Fibroblast of lung (primary cell): ENCODE measurements around the gene FAM13C. TPM values are rescaled to one million over a fixed set of nuclear protein-coding genes. Genes with fewer than 3 reads are reported as not detected.
"Not testable (repeated sequence)": the region's sequence is repeated elsewhere in the genome, so short reads cannot be mapped to it uniquely, and the experiment has no call there.

Experiments used
- DNase-seq, 2 donors: peaks; one replicate each; pipeline versions ENCODE4 v3.0.0 to v3.0.0-alpha.2; 2010; ENCODE audit warnings: low read depth in 2 of 2
- H2AFZ ChIP-seq: 2 replicates; pipeline ENCODE4 v1.5.1; 2012; ENCODE audit warnings: low read length, control low read depth, inconsistent platforms
- H3K27ac ChIP-seq: 2 replicates; pipeline ENCODE4 v1.5.1; 2011; ENCODE audit warnings: low read length, control low read depth; ENCODE audit not compliant: insufficient read depth
- H3K27me3 ChIP-seq: 2 replicates; pipeline ENCODE4 v1.5.1; 2011; ENCODE audit warnings: mild to moderate bottlenecking, low read length; ENCODE audit not compliant: control insufficient read depth, insufficient read depth
- H3K36me3 ChIP-seq: 2 replicates; pipeline ENCODE4 v1.5.1; 2011; ENCODE audit warnings: low read length; ENCODE audit not compliant: control insufficient read depth, insufficient read depth
- H3K4me1 ChIP-seq: 2 replicates; pipeline ENCODE4 v1.5.1; 2011; ENCODE audit warnings: low read length; ENCODE audit not compliant: control insufficient read depth, insufficient read depth; ENCODE audit errors: extremely low read depth
- H3K4me2 ChIP-seq: 2 replicates; pipeline ENCODE4 v1.5.1; 2011; ENCODE audit warnings: low read length, control low read depth; ENCODE audit not compliant: insufficient read depth; ENCODE audit errors: extremely low read depth
- H3K4me3 ChIP-seq, 4 experiments: fragments of 200-600 bp in 1 of 4; sonication (generic) in 1 of 4; replicated peaks in 1 of 4; 2 replicates each; pipeline ENCODE4 v1.5.1; 2011 to 2016; ENCODE audit warnings: low read length in 4 of 4, low read depth in 3 of 4, mild to moderate bottlenecking in 3 of 4, control low read depth in 2 of 4, inconsistent platforms in 1 of 4, mixed read lengths in 1 of 4; ENCODE audit not compliant: insufficient read depth in 1 of 4; ENCODE audit errors: control extremely low read depth in 1 of 4
- H3K79me2 ChIP-seq: 2 replicates; pipeline ENCODE4 v1.5.1; 2012; ENCODE audit warnings: mild to moderate bottlenecking, low read length, inconsistent platforms; ENCODE audit not compliant: control insufficient read depth, insufficient read depth
- H3K9ac ChIP-seq: 2 replicates; pipeline ENCODE4 v1.5.1; 2011; ENCODE audit warnings: mild to moderate bottlenecking, low read length, control low read depth; ENCODE audit not compliant: insufficient read depth
- H3K9me3 ChIP-seq: 2 replicates; pipeline ENCODE4 v1.5.1; 2012; ENCODE audit warnings: low read depth, low read length; ENCODE audit not compliant: control insufficient read depth, insufficient read depth
- H4K20me1 ChIP-seq: 2 replicates; pipeline ENCODE4 v1.5.1; 2011; ENCODE audit warnings: low read length; ENCODE audit not compliant: control insufficient read depth, insufficient read depth; ENCODE audit errors: extremely low read depth
- CTCF ChIP-seq, 2 donors: IDR thresholded peaks in 1 of 2; conservative IDR thresholded peaks in 1 of 2; 1 replicate in 1 of 2; 2 replicates in 1 of 2; pipeline ENCODE4 v1.5.1; 2011 to 2012; ENCODE audit warnings: low read length in 2 of 2, control low read depth in 1 of 2, inconsistent platforms in 1 of 2, low read depth in 1 of 2, mild to moderate bottlenecking in 1 of 2
- EZH2 ChIP-seq: IDR thresholded peaks from 2 replicates; pipeline ENCODE4 v1.5.1; 2012; ENCODE audit warnings: low read length, control low read depth, mild to moderate bottlenecking; ENCODE audit errors: missing control alignments
- polyA minus RNA-seq: library from RNA; depleted of rRNA, polyadenylated mRNA; stranded (reverse); fragments of >200 nt; gene quantifications from 2 replicates; pipeline ENCODE4 v1.2.3, GENCODE V29; 2011; ENCODE audit warnings: low replicate concordance
- polyA plus RNA-seq, 2 donors: library from polyadenylated mRNA; depleted of rRNA in 1 of 2; stranded (reverse) in 1 of 2; unstranded in 1 of 2; fragments of >200 nt; gene quantifications; 2 replicates each; pipeline ENCODE4 v1.2.1, GENCODE V29; 2011 to 2012; ENCODE audit warnings: missing spikeins in 1 of 2
- total RNA-seq: library from RNA; depleted of rRNA; stranded (reverse); fragments of >200 nt; gene quantifications from 2 replicates; pipeline ENCODE4 v1.2.1, GENCODE V29; 2014

Gene FAM13C
- total RNA-seq (3.9 and 5.9 TPM in 2 replicates), polyA plus RNA-seq (0.17 and 2.8 TPM in 2 replicates), polyA minus RNA-seq (30.6 TPM in 1 of 2 replicates, not detected in the other)
- 0.17 and 4.3 TPM in 2 replicates for polyA plus RNA-seq (2012)

GRCh38 chr10:59362144-59362958 lies at the start of gene FAM13C:
FAM13C (minus strand) TSS chr10:59362549; CDS start chr10:59362460, 89 bp downstream.
- H3K27ac ChIP-seq: peak within 1 kb of the TSS; percentile 41
- H2AFZ ChIP-seq: peak within 1 kb of the TSS; percentile 81
- H4K20me1 ChIP-seq: no peaks in the 10 kb centered on the region
- TF ChIP-seq CTCF (conservative IDR thresholded peaks at IDR 0.05 in 1 of 2, IDR thresholded peaks at IDR 0.05 in 1 of 2; ENCODE audit: low read depth in 1 of 2, low read length in 2 of 2) (no peak), EZH2 (no peak)
- H3K4me2 ChIP-seq: peak within 1 kb of the TSS; percentile 61
- peak; percentile 65 to 68 for DNase-seq
- no peaks in the 10 kb centered on the region for H3K36me3 ChIP-seq
- no peaks in the 10 kb centered on the region for H3K27me3 ChIP-seq
- no peaks in the 10 kb centered on the region for H3K79me2 ChIP-seq
- peak within 1 kb of the TSS; percentile 67 to 84 (median 70) for H3K4me3 ChIP-seq
- no peaks in the 10 kb centered on the region for H3K9me3 ChIP-seq
- peak within 1 kb of the TSS; percentile 65 for H3K9ac ChIP-seq
- peaks cover 8% of the 10 kb centered on the region for H3K4me1 ChIP-seq

GRCh38 chr10:59405235-59405634 lies 42.9 kb upstream of the FAM13C start:
- H3K4me2 ChIP-seq: no peak overlapping the region
- no peak overlapping the region for H3K27ac ChIP-seq
- no peak for DNase-seq
- no peaks in the 10 kb centered on the region for H3K27me3 ChIP-seq
- no peaks in the 10 kb centered on the region for H4K20me1 ChIP-seq
- no peaks in the 10 kb centered on the region for H3K36me3 ChIP-seq
- no peak overlapping the region for H2AFZ ChIP-seq
- H3K9ac ChIP-seq: no peak overlapping the region
- no peaks in the 10 kb centered on the region for H3K4me1 ChIP-seq
- no peak for TF ChIP-seq CTCF (conservative IDR thresholded peaks at IDR 0.05 in 1 of 2, IDR thresholded peaks at IDR 0.05 in 1 of 2; ENCODE audit: low read depth in 1 of 2, low read length in 2 of 2)
- TF ChIP-seq EZH2: no peak
- H3K9me3 ChIP-seq: no peaks in the 10 kb centered on the region
- no peaks in the 10 kb centered on the region for H3K79me2 ChIP-seq
- no peak overlapping the region for H3K4me3 ChIP-seq

- Histone ChIP-seq H4K20me1 (no peaks in the 10 kb centered on the region), H3K79me2 (no peaks in the 10 kb centered on the region), H3K27me3 (no peaks in the 10 kb centered on the region), H3K4me1 (no peaks in the 10 kb centered on the region), H3K4me3 (no peak overlapping the region), H3K4me2 (no peak overlapping the region), H3K36me3 (no peaks in the 10 kb centered on the region), H3K9ac (no peak overlapping the region), H2AFZ (no peak overlapping the region), H3K9me3 (no peaks in the 10 kb centered on the region), H3K27ac (no peak overlapping the region)
- no peak for DNase-seq
- TF ChIP-seq CTCF (conservative IDR thresholded peaks at IDR 0.05 in 1 of 2, IDR thresholded peaks at IDR 0.05 in 1 of 2; ENCODE audit: low read depth in 1 of 2, low read length in 2 of 2): no peak
- no peak for TF ChIP-seq EZH2
Measured at GRCh38 chr10:59400214-59400613, 37.9 kb upstream of the FAM13C start.

- not testable (repeated sequence) for H3K9me3 ChIP-seq, H2AFZ ChIP-seq
Measured at GRCh38 chr10:59399329-59399728, 37.0 kb upstream of the FAM13C start.

More at GRCh38 chr10:59399329-59399728, 37.0 kb upstream of the FAM13C start:
- not testable (repeated sequence) for DNase-seq, H3K27me3 ChIP-seq, H3K4me3 ChIP-seq, H3K79me2 ChIP-seq, H3K27ac ChIP-seq, H4K20me1 ChIP-seq, H3K4me2 ChIP-seq, H3K4me1 ChIP-seq, H3K36me3 ChIP-seq, H3K9ac ChIP-seq
